GM12878 (cell line): Measurements from ENCODE around the gene PDE6B. TPM values are rescaled to one million over a fixed set of nuclear protein-coding genes. Genes with fewer than 3 reads are reported as not detected.

ENCODE experiments used
- ATAC-seq: fragments of 200-7000 bp; cut with Tn5 transposase; 3 replicates; pipeline ENCODE4 v1.9.1; 2020; ENCODE audit warnings: mild to moderate bottlenecking, moderate library complexity
- BruUV-seq: library from RNA; stranded (reverse); fragments of 400-500 nt; replicated peaks from 2 replicates; lab custom pipeline; 2021; lab: Mats Ljungman, UMichigan
- CTCF ChIA-PET: fragments of 300-600 bp; sonication (Branson Sonifier 250); formaldehyde crosslinking; extraction: SDS; loops from one replicate; lab custom pipeline; 2021; ENCODE audit warnings: inconsistent platforms; lab: Yijun Ruan, JAX
- POLR2A ChIA-PET: fragments of 350-600 bp; formaldehyde crosslinking; extraction: SDS; loops from one replicate; lab custom pipeline; 2021; ENCODE audit warnings: inconsistent platforms; lab: Charles Lee
- RAD21 ChIA-PET: fragments of 300-600 bp; sonication (Branson Sonifier 250); formaldehyde crosslinking; loops from one replicate; lab custom pipeline; 2023; ENCODE audit warnings: antibody characterized with exemption; ENCODE audit not compliant: unreplicated experiment; lab: Charles Lee
- SMC1A ChIA-PET: fragments of 300-600 bp; sonication (Branson Sonifier 250); formaldehyde crosslinking; loops from one replicate; lab custom pipeline; 2023; ENCODE audit not compliant: unreplicated experiment, uncharacterized antibody; lab: Charles Lee
- DNase-seq: peaks from one replicate; pipeline ENCODE4 v3.0.0-alpha.2; 2011; ENCODE audit warnings: low read depth, low spot score
- FAIRE-seq: peaks from 3 replicates; lab custom pipeline; 2011; peaks lifted over from hg19 to GRCh38; lab: Jason Lieb, UNC
- H2AFZ ChIP-seq: 2 replicates; pipeline ENCODE4 v1.6.0; 2011; ENCODE audit warnings: low read depth, low read length, control low read depth; ENCODE audit not compliant: control insufficient read depth
- H3K27ac ChIP-seq: 2 replicates; pipeline ENCODE4 v1.5.1; 2011; ENCODE audit warnings: control low read depth; ENCODE audit not compliant: control insufficient read depth, insufficient read depth
- H3K27me3 ChIP-seq, 2 experiments: replicated peaks in 1 of 2; 2 replicates each; pipeline versions ENCODE4 v1.6.0 to v1.6.1; 2011; ENCODE audit warnings: low read length in 1 of 2; ENCODE audit not compliant: control insufficient read depth in 2 of 2, insufficient read depth in 2 of 2
- H3K36me3 ChIP-seq, 2 experiments: 2 replicates each; pipeline ENCODE4 v1.5.1; 2011; ENCODE audit warnings: low read length in 1 of 2; ENCODE audit not compliant: control insufficient read depth in 2 of 2, insufficient read depth in 2 of 2
- H3K4me1 ChIP-seq: 2 replicates; pipeline ENCODE4 v1.6.1; 2011; ENCODE audit warnings: mild to moderate bottlenecking, low read length, moderate library complexity, mixed read lengths; ENCODE audit not compliant: control insufficient read depth, insufficient read depth
- H3K4me2 ChIP-seq: 2 replicates; pipeline ENCODE4 v1.6.0; 2011; ENCODE audit warnings: control low read depth; ENCODE audit not compliant: control insufficient read depth, insufficient read depth
- H3K4me3 ChIP-seq: fragments of 200-600 bp; sonication (generic); 2 replicates; pipeline ENCODE4 v1.5.1; 2016
- H3K79me2 ChIP-seq: 2 replicates; pipeline ENCODE4 v1.6.0; 2011; ENCODE audit warnings: low read length; ENCODE audit not compliant: control insufficient read depth, insufficient read depth
- H3K9ac ChIP-seq: 2 replicates; pipeline ENCODE4 v1.8.0; 2011; ENCODE audit warnings: low read length, control low read depth, mixed read lengths; ENCODE audit not compliant: control insufficient read depth, insufficient read depth
- H3K9me3 ChIP-seq: replicated peaks from 3 replicates; pipeline ENCODE4 v1.5.1; 2011; ENCODE audit warnings: mild to moderate bottlenecking, low read length; ENCODE audit not compliant: control insufficient read depth, insufficient read depth
- H4K20me1 ChIP-seq: 2 replicates; pipeline ENCODE4 v1.6.0; 2011; ENCODE audit not compliant: control insufficient read depth, insufficient read depth
- MTA2 ChIP-seq: fragments of 450-650 bp; IDR thresholded peaks from 2 replicates; pipeline ENCODE4 v1.6.1; 2016; ENCODE audit warnings: low read depth, mild to moderate bottlenecking, moderate library complexity
- SIX5 ChIP-seq: IDR thresholded peaks from 2 replicates; pipeline ENCODE4 v1.6.1; 2011; ENCODE audit warnings: mild to moderate bottlenecking, low read depth, low read length, moderate library complexity; ENCODE audit not compliant: severe bottlenecking
- SRF ChIP-seq, 2 experiments: IDR thresholded peaks; 2 replicates each; pipeline ENCODE4 v1.6.1; 2011; ENCODE audit warnings: low read depth in 2 of 2, low read length in 2 of 2, mild to moderate bottlenecking in 1 of 2, moderate library complexity in 1 of 2
- ZNF207 ChIP-seq: fragments of 450-650 bp; IDR thresholded peaks from 2 replicates; pipeline ENCODE4 v1.6.1; 2014; ENCODE audit warnings: antibody characterized with exemption, mild to moderate bottlenecking, borderline replicate concordance
- WGBS: methylation state at CpG from one replicate; pipeline ENCODE4 v1.1.6; 2016; ENCODE audit warnings: low lambda C conversion rate; ENCODE audit not compliant: insufficient replicate concordance, insufficient coverage; ENCODE audit errors: missing lambda C conversion rate; 5-methylcytosine and 5-hydroxymethylcytosine counted together
- in situ Hi-C: fragments of 300-500 bp; cut with MboI; formaldehyde crosslinking; loops from 9 replicates; pipeline ENCODE4 v1.14.3; 2018; ENCODE audit warnings: mixed read lengths
- intact Hi-C: fragments of 100-400 bp; cut with micrococcal nuclease; formaldehyde crosslinking; loops from one replicate; pipeline ENCODE4 v1.14.2; 2022; ENCODE audit not compliant: unreplicated experiment
- polyA plus RNA-seq, 11 experiments: library from polyadenylated mRNA; depleted of rRNA in 4 of 11; unstranded in 6 of 11; stranded (reverse) in 5 of 11; fragments of >200 nt; fragmentation: Nextera tagmentation in 4 of 11; fragmentation: Illumina TruSeq in 1 of 11; extraction: Ambion mirVana in 4 of 11; extraction: Trizol in 1 of 11; gene quantifications; 1 replicate in 1 of 11; 2 replicates in 10 of 11; pipeline versions ENCODE4 v1.2.1 to v1.2.3, GENCODE V29; 2011 to 2016; ENCODE audit warnings: inconsistent platforms in 2 of 11, missing spikeins in 2 of 11, low read depth in 1 of 11
- total RNA-seq, 4 experiments: library from RNA; depleted of rRNA in 3 of 4; stranded (reverse); fragments of >200 nt in 3 of 4; fragmentation: Illumina TruSeq in 1 of 4; extraction: Trizol in 1 of 4; gene quantifications; 2 replicates each; pipeline versions ENCODE4 v1.2.1 to v1.2.3, GENCODE V29; 2013 to 2021

Gene PDE6B
- total and polyA plus RNA-seq, 10 of the 15 experiments (the other 5 are each of a cell fraction or from before 2014, with no cell fraction given): 2.6 to 6.4 (median 3.8) TPM

- TF ChIP-seq SIX5: no peak
- TF ChIP-seq ZNF207: no peak
- no peak for TF ChIP-seq SRF (IDR thresholded peaks at IDR 0.05; ENCODE audit: low read depth in 2 of 2, low read length in 2 of 2)
- TF ChIP-seq MTA2: no peak
- TF ChIP-seq, all 136 proteins: peak for 0
- Histone ChIP-seq H3K4me2 (no peak overlapping the region), H3K36me3 (no peaks in the 10 kb centered on the region), H3K4me1 (no peaks in the 10 kb centered on the region), H2AFZ (no peak overlapping the region), H3K9ac (no peak overlapping the region), H3K27me3 (no peaks in the 10 kb centered on the region; a peak in 1 of 4 replicates), H3K9me3 (peaks cover 3% of the 10 kb centered on the region; the same call in 1 of the 3 replicates), H3K4me3 (no peak overlapping the region), H3K27ac (no peak overlapping the region), H4K20me1 (no peaks in the 10 kb centered on the region), H3K79me2 (no peaks in the 10 kb centered on the region)
- ChIA-PET POLR2A (no interaction called here), CTCF (no interaction called here), RAD21 (no interaction called here), SMC1A (interaction anchor here (0.6 kb wide), 1 partner anchor 133 kb away, joined by 3 read pairs; no protein-coding TSS in a partner anchor)
- intact Hi-C loops (no loop called here), in situ Hi-C loops (no loop called here)
- 14% methylated on average over 52 of the region's 52 CpGs for WGBS
- ATAC-seq (no peak), DNase-seq (no peak), FAIRE-seq (no peak)
- no TSS peak for BruUV-seq
Measured at GRCh38 chr4:577499-578450, 47.6 kb upstream of the PDE6B start.
